Measurements from ENCODE around the gene ETS2. TPM values are rescaled to one million over a fixed set of nuclear protein-coding genes. Genes with fewer than 3 reads are reported as not detected.

Gene ETS2
- total RNA-seq, 1 experiment from 2014 or later = 35.3 TPM

- H3K4ac ChIP-seq (ENCODE audit: low read depth, low read length) = no peak overlapping the region
- no peaks in the 10 kb centered on the region for H3K27me3 ChIP-seq (ENCODE audit: insufficient read depth, low read length)
- no peak for TF ChIP-seq CTCF (conservative IDR thresholded peaks at IDR 0.05)
- Mint-ChIP-seq H3K27me3 (ENCODE audit: low read depth) (peaks cover 4% of the 10 kb centered on the region; the same call in 1 of the 2 replicates), H3K36me3 (ENCODE audit: insufficient read depth in 1 of 3, low read depth in 3 of 3) (no peaks in the 10 kb centered on the region; a peak in 1 of 7 replicates), H3K4me3 (no peak overlapping the region), H3K27ac (no peak overlapping the region; a peak in 1 of 7 replicates), H3K4me1 (peaks cover 12 to 16% of the 10 kb centered on the region in 2 experiments), H3K9me3 (no peaks in the 10 kb centered on the region; a peak in 3 of 5 replicates)
- no peak overlapping the region for H2BK5ac ChIP-seq (ENCODE audit: insufficient read length, low read length)
- H4K91ac ChIP-seq (ENCODE audit: insufficient read length, low read depth, low read length) = no peak overlapping the region
- no peaks in the 10 kb centered on the region for H3K79me2 ChIP-seq (ENCODE audit: insufficient read depth, low read length)
- no peaks in the 10 kb centered on the region for H3K79me1 ChIP-seq (ENCODE audit: insufficient read depth, low read depth, low read length, poor library complexity, severe bottlenecking)
- DNase-seq = no peak
- no peak overlapping the region for H2BK20ac ChIP-seq (ENCODE audit: low read depth, low read length, poor library complexity, severe bottlenecking)
- H3T11ph ChIP-seq (ENCODE audit: low read length) = no peak overlapping the region
- H3K18ac ChIP-seq (ENCODE audit: insufficient read length, low read depth, low read length) = no peak overlapping the region
- no CpG with 5 or more reads among the region's 3 CpGs for WGBS (ENCODE audit: extremely low coverage, insufficient read length, low lambda C conversion rate)
- H3K14ac ChIP-seq (ENCODE audit: insufficient read depth, low read length) = no peak overlapping the region
- H3K56ac ChIP-seq (ENCODE audit: insufficient read length, low read depth, low read length) = no peak overlapping the region
- no peak overlapping the region for H2BK15ac ChIP-seq (ENCODE audit: low read depth, low read length)
- no peaks in the 10 kb centered on the region for H3K23me2 ChIP-seq (ENCODE audit: insufficient read length, low read depth, low read length, poor library complexity, severe bottlenecking)
- H3K27ac ChIP-seq (ENCODE audit: insufficient read length, low read depth, low read length) = no peak overlapping the region
- H2BK120ac ChIP-seq (ENCODE audit: low read depth, low read length, poor library complexity, severe bottlenecking) = no peak overlapping the region
- H4K8ac ChIP-seq (replicated peaks; ENCODE audit: insufficient read length, low read depth, low read length) = no peak overlapping the region
- no peak overlapping the region for H4K5ac ChIP-seq (ENCODE audit: insufficient read length, low read depth, low read length)
- H3K4me2 ChIP-seq (ENCODE audit: insufficient read depth, insufficient read length, low read length) = no peak overlapping the region
- H2BK12ac ChIP-seq (ENCODE audit: insufficient read length, low read depth, low read length) = no peak overlapping the region
- no peak overlapping the region for H2AFZ ChIP-seq (ENCODE audit: low read length)
- H3K23ac ChIP-seq (ENCODE audit: insufficient read length, low read depth, low read length) = no peak overlapping the region
- no peak overlapping the region for H3K9ac ChIP-seq (ENCODE audit: extremely low read depth, insufficient read length, low read length)
- H2AK5ac ChIP-seq (ENCODE audit: insufficient read length, low read length) = no peak overlapping the region
- no peaks in the 10 kb centered on the region for H3K9me3 ChIP-seq (ENCODE audit: control insufficient read depth, low read depth, low read length)
- H3K4me1 ChIP-seq (ENCODE audit: insufficient read depth, low read length) = no peaks in the 10 kb centered on the region
- peaks cover 4% of the 10 kb centered on the region for H4K20me1 ChIP-seq (ENCODE audit: control insufficient read depth, insufficient read depth, insufficient read length)
Measured at GRCh38 chr21:38797470-38797869, 8.3 kb upstream of the ETS2 start.

Data from H9 (cell line).